ENCODE data around the gene KRT35.

- TF ChIP-seq POLR2A (IDR thresholded peaks at IDR 0.05; ENCODE audit: low read depth, low read length) (no peak), POLR2AphosphoS5 (IDR thresholded peaks at IDR 0.05; ENCODE audit: low read depth, low read length) (no peak), TAF1 (IDR thresholded peaks at IDR 0.05; ENCODE audit: borderline replicate concordance, low read depth, low read length) (no peak)
Observed at GRCh38 chr17:41496803-41497484, 16.0 kb upstream of the KRT35 start.

Measured in GM12892 (cell line).